Stomach smooth muscle (tissue), 2 donors: ENCODE measurements around the gene PLD1.

Source experiments
- H3K27ac ChIP-seq: one replicate; pipeline ENCODE4 v1.7.0; 2013; ENCODE audit warnings: mild to moderate bottlenecking, low read length, inconsistent platforms
- H3K27me3 ChIP-seq, 2 donors: one replicate each; pipeline ENCODE4 v1.7.0; 2013; ENCODE audit warnings: low read length in 2 of 2; ENCODE audit not compliant: insufficient read depth in 2 of 2, control insufficient read depth in 1 of 2
- H3K36me3 ChIP-seq, 2 donors: one replicate each; pipeline ENCODE4 v1.7.0; 2013; ENCODE audit warnings: low read length in 2 of 2; ENCODE audit not compliant: control insufficient read depth in 2 of 2, insufficient read depth in 2 of 2
- H3K4me1 ChIP-seq: one replicate; pipeline ENCODE4 v1.7.0; 2013; ENCODE audit warnings: low read length; ENCODE audit not compliant: control insufficient read depth, insufficient read depth
- H3K4me3 ChIP-seq, 2 donors: one replicate each; pipeline ENCODE4 v1.7.0; 2013; ENCODE audit warnings: low read length in 2 of 2
- H3K9ac ChIP-seq, 2 donors: one replicate each; pipeline ENCODE4 v1.7.0; 2013; ENCODE audit warnings: low read length in 2 of 2, mild to moderate bottlenecking in 1 of 2
- H3K9me3 ChIP-seq, 2 donors: one replicate each; pipeline ENCODE4 v1.7.0; 2013; ENCODE audit warnings: low read length in 2 of 2; ENCODE audit not compliant: control insufficient read depth in 2 of 2
- donor health status: healthy.
- donor health status: Pancreatic carcinoma.

The PLD1 gene

DNA sequence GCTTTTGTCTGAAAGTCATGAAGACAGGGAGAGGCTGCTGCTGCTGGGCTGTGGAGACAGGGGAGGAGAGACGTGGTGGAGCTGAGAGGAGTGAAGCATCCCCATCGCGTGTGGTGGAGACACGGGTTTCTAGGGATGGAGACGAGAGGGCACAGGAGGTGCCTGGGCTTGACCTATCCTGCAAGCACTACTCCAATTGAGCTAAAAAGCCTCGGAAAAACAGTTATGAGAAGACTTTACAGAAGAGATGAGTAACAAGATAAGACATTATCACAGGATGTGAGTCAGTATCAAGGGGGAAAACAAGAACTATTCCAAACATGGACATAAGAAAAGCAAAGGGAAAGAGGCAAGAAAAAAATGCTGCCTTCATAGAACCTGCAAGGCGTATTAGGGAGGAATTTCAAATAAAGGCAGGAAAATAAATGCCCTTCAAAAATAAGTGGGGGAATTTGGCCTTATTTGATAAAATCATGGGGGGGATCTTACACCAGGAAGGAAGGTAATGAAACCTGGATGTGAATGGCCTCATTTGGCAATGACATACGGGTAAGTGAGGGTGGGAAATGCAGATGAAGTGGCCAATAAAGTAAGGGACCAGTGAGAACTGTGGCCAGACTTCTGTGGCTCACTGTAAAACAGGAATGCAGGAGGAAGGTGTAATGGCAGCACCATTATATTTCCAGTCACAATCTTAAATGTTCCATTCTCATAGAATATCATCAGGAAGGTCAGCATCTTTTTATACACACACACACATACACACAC, 97.9 kb downstream of the PLD1 start:
- Histone ChIP-seq H3K9ac (no peak overlapping the region), H3K36me3 (peaks cover 0 to 2% of the 10 kb centered on the region in 2 donors), H3K27ac (no peak overlapping the region), H3K27me3 (no peaks in the 10 kb centered on the region), H3K9me3 (no peaks in the 10 kb centered on the region), H3K4me3 (no peak overlapping the region), H3K4me1 (no peaks in the 10 kb centered on the region)

DNA sequence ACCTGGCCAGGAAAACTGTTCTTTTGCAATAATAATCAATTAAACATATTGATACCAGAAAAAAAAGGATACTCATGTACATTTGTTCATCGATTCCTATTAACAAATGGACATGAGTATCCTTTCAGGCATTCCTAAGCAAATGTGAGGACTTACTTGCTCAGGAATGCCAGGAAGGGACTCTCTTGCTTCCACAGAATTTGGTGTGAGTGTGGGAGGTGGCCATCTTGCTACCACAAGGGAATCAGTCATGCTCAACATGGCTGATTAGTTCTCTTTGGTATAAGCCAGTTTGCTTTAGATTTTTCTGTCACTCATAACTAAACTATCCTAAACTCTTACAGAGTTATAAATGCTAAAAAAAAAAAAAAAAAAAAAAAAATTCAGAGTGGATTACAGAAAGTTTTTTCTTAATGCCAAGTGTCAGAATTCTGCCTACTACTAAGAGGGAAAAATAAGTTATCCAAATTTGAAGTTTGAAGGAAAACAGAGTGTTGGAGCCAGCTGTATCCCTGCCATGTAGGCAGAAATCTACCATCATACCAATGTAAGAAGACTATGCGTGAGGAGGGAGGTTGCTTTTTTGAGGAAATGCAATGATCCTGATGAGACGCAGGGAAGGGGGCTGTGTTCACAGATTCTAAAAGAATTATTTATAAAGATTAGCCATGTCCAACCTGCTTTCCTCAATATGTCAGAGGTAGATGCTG, 98.7 kb downstream of the PLD1 start:
- Histone ChIP-seq H3K36me3 (peaks cover 0 to 2% of the 10 kb centered on the region in 2 donors), H3K9ac (no peak overlapping the region), H3K27me3 (no peaks in the 10 kb centered on the region), H3K4me3 (no peak overlapping the region), H3K9me3 (no peaks in the 10 kb centered on the region), H3K27ac (no peak overlapping the region), H3K4me1 (no peaks in the 10 kb centered on the region)

DNA sequence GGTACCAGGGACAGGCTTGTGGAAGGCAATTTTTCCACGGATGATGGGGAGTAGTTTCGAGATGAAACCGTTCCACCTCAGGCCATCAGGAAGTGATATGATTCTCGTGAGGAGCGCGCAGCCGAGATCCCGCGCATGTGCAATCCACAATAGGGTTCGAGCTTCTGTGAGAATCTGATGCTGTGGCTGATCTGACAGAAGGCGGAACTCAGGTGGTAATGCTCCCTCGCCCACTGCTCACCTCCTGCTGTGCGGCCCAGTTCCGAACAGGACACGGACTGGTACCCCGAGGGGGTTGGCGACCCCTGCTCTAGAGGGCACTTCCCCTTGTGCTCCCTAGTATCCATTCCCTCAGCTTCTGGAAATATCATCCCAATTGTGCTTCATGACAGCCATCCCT, 99.9 kb downstream of the PLD1 start:
- Histone ChIP-seq H3K27ac (no peak overlapping the region), H3K36me3 (peaks cover 0 to 2% of the 10 kb centered on the region in 2 donors), H3K4me3 (no peak overlapping the region), H3K27me3 (no peaks in the 10 kb centered on the region), H3K9ac (no peak overlapping the region), H3K4me1 (no peaks in the 10 kb centered on the region), H3K9me3 (no peaks in the 10 kb centered on the region)

DNA sequence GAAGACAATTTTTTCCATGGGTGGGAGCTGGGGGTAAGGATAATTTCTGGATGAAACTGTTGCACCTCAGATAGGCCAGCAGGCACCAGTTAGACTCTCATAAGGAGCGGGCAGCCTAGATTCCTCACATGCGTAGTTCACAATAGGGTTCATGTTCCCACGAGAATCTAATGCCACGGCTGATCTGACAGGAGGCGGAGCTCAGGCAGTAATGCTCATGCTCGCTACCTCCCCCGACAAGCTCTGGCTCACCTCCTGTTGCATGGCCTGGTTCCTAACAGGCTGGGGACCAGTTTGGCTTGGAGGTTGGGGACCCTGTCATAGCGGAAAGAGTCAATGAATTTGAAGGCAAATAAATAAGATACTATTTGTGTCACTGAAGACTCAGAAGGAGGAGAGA, 105.5 kb downstream of the PLD1 start:
- no peaks in the 10 kb centered on the region for H3K36me3 ChIP-seq
- H3K9me3 ChIP-seq = no peaks in the 10 kb centered on the region
- H3K27ac ChIP-seq = no peak overlapping the region
- H3K4me1 ChIP-seq = no peaks in the 10 kb centered on the region
- H3K4me3 ChIP-seq = no peak overlapping the region
- H3K9ac ChIP-seq = no peak overlapping the region
- H3K27me3 ChIP-seq = no peaks in the 10 kb centered on the region

DNA sequence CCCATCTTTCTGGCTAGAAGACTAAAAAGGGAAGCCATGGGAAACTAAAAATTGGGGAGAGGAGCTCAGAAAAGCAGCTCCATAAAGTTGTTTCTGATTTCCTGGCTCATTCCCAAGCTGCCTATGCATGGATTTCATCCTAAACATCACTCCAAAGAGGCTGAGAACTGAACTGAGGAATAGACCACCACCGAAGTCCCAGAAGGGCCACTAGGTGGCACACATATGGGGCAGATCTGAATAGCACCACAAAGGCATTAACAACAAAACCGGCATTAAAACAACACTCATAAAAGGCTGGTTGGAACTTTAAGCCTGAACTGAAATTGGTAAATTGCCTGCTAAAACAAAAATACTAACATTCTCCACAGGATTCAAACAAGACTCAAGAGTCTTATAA, 106.3 kb downstream of the PLD1 start:
- Histone ChIP-seq H3K27ac (no peak overlapping the region), H3K4me3 (no peak overlapping the region), H3K9ac (no peak overlapping the region), H3K9me3 (no peaks in the 10 kb centered on the region), H3K27me3 (no peaks in the 10 kb centered on the region), H3K4me1 (no peaks in the 10 kb centered on the region), H3K36me3 (no peaks in the 10 kb centered on the region)

DNA sequence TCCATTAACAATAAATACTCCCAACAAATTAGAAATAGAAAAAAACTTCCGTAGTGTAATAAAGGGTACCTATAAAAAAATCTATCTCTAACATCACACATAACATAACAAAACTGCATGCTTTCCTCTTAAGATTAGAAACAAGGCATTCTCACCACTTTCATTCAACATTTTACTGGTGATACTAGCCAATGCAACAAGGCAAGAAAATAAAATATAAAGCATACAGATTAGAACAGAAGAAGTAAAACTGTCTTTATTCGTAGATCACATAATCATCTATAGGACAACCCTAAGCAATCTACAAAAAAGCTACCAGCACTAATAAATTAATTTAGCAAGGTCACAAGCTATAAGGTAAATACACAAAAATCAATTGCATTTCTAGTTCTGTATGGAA, 107.1 kb downstream of the PLD1 start:
- Histone ChIP-seq H3K4me3 (no peak overlapping the region), H3K36me3 (no peaks in the 10 kb centered on the region), H3K27me3 (no peaks in the 10 kb centered on the region)

DNA sequence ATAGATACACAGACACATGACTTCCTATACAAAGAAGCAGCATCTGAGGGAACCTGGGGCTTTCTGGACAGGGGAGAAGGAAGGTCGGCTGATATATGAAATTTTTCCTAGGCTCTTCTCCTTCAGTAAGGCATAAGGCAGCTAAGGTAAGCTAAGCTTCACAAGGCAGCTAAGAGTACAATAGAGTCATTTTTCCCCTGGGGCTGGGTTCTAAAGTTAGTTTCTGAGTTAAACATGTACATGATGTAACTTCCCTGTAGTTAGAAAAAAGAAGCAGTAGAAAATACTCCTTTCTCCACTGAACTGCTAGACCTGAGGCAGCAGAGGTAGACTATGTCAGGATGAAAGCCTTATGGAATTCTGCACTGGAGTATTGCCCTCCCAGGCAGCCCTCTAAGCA, 109.6 kb downstream of the PLD1 start:
- H3K36me3 ChIP-seq = no peaks in the 10 kb centered on the region
- H3K27ac ChIP-seq = no peak overlapping the region
- no peaks in the 10 kb centered on the region for H3K9me3 ChIP-seq
- no peaks in the 10 kb centered on the region for H3K27me3 ChIP-seq
- H3K4me3 ChIP-seq = no peak overlapping the region
- H3K4me1 ChIP-seq = no peaks in the 10 kb centered on the region
- no peak overlapping the region for H3K9ac ChIP-seq

More for the DNA sequence above, 107.1 kb downstream of the PLD1 start:
- H3K9me3 ChIP-seq = no peaks in the 10 kb centered on the region
- no peaks in the 10 kb centered on the region for H3K4me1 ChIP-seq
- H3K27ac ChIP-seq = no peak overlapping the region
- no peak overlapping the region for H3K9ac ChIP-seq

DNA sequence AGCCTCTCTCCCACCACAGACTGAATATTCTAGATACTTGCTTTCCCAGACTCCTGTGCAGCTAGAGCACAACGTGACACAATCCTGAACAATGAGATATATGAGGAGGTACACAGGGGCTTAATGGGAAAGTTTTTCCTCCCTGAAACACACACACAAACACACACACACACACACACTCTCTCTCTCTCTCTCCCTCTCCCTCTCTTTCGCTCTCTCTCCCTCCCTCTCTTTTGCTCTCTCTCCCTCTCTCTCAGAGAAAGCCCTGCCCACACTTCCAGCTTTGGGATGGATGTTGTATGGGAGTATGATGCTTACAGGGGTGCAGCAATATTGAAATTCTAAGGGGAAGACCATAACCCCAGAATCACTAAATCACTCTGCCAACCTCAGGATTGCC, 110.1 kb downstream of the PLD1 start:
- Histone ChIP-seq H3K4me1 (no peaks in the 10 kb centered on the region), H3K9ac (no peak overlapping the region), H3K9me3 (no peaks in the 10 kb centered on the region), H3K27ac (no peak overlapping the region), H3K27me3 (no peaks in the 10 kb centered on the region), H3K36me3 (no peaks in the 10 kb centered on the region), H3K4me3 (no peak overlapping the region)

DNA sequence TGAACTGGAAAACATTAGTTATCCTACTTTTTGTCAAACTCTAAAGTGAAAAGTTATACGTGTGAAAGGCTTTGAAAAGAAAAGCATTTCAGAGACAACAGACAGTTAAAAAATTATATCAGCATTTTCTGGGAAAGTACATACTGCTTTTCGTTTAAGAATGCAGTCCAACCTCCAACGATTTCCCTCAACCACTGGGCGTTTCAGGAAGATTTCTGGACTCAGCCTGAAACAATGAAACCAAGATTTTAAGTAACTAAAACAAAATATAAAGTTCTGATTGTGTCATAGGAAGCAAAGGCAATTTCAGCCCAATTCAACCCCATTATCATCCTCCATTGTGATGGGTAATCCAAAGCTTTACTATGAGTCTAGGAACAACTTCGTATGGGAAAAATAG, 110.7 kb downstream of the PLD1 start:
- no peaks in the 10 kb centered on the region for H3K4me1 ChIP-seq
- no peaks in the 10 kb centered on the region for H3K27me3 ChIP-seq
- H3K9ac ChIP-seq = no peak overlapping the region
- H3K9me3 ChIP-seq = no peaks in the 10 kb centered on the region
- H3K4me3 ChIP-seq = no peak overlapping the region
- no peak overlapping the region for H3K27ac ChIP-seq
- H3K36me3 ChIP-seq = no peaks in the 10 kb centered on the region

DNA sequence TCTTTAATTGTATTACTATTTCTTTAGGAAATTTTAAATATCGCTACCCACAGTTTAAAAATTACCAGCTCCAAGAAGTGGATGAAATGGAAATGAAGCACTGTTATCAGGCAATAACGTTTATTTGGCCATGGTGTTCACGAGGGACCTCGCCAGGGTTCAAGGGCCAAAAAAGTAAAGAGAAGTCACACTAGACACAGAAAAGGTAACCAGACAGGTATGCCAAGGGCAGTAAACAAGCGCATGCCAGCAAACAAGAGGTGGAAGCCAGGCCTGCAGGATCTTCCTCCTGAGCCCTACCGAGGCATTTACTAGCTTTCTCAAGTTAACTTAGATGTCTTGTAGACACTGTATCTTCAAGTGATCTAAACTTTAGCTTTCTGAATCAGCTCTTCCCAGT, 113.5 kb downstream of the PLD1 start:
- Histone ChIP-seq H3K27ac (no peak overlapping the region), H3K36me3 (no peaks in the 10 kb centered on the region), H3K9me3 (no peaks in the 10 kb centered on the region), H3K4me3 (no peak overlapping the region), H3K4me1 (no peaks in the 10 kb centered on the region), H3K9ac (no peak overlapping the region), H3K27me3 (no peaks in the 10 kb centered on the region)

DNA sequence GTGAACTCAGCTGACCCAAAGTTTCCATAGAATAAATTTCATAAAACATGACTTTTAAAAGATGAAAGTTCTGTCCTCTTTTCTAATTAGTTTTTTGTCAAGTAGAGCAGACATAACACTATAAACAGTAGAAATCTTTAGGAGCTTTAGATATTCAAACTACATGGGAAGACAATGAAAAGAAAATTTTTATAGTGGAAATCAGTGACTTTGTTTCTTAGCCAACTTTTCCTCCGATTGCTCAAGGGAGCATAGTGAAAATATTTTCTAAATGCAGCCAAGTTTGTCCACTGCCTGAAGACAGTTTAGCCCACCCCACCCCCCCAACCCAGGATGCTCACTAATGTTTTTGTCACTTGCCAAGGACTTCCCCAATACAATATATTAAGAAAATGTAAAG, 114.9 kb downstream of the PLD1 start:
- Histone ChIP-seq H3K27ac (no peak overlapping the region), H3K36me3 (no peaks in the 10 kb centered on the region), H3K4me1 (no peaks in the 10 kb centered on the region), H3K4me3 (no peak overlapping the region), H3K9ac (no peak overlapping the region), H3K9me3 (no peaks in the 10 kb centered on the region), H3K27me3 (no peaks in the 10 kb centered on the region)
